Measurements from ENCODE around the gene ADGRG3. TPM values are rescaled to one million over a fixed set of nuclear protein-coding genes. Genes with fewer than 3 reads are reported as not detected.

Gene ADGRG3
- total RNA-seq, 1 experiment from 2014 or later = 0.46 TPM

DNA sequence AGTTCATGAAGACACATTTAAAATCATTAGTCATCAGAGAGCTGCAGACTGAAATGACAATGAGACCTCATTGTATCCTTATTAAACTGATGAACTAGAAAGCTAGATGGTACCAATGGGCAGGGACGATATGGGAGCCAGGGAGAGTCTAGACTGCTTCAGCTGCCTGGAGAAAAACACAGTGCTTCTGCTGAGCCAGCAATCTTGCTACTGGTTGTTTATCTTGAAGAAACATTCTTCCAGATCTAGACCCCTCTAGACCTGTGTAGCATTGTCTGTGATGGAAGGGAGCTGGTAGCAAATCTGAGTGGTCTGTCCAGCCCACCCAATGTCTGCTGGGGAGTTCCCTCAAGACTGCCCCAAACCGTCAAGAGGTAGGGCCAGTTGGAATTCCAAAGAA is 24.5 kb downstream of the ADGRG3 start:
- H3K23ac ChIP-seq (ENCODE audit: insufficient read length, low read depth, low read length) = no peak overlapping the region
- no peak for DNase-seq
- Mint-ChIP-seq H3K27ac (no peak overlapping the region), H3K4me3 (no peak overlapping the region), H3K9me3 (no peaks in the 10 kb centered on the region), H3K27me3 (ENCODE audit: low read depth) (peaks cover 3% of the 10 kb centered on the region), H3K4me1 (peaks cover 5 to 20% of the 10 kb centered on the region in 2 experiments), H3K36me3 (ENCODE audit: insufficient read depth in 1 of 3, low read depth in 3 of 3) (no peaks in the 10 kb centered on the region)
- no peak overlapping the region for H2AFZ ChIP-seq (ENCODE audit: low read length)
- H3K4me1 ChIP-seq (ENCODE audit: insufficient read depth, low read length) = no peaks in the 10 kb centered on the region
- H2BK12ac ChIP-seq (ENCODE audit: insufficient read length, low read depth, low read length) = no peak overlapping the region
- no peak overlapping the region for H3K14ac ChIP-seq (ENCODE audit: insufficient read depth, low read length)
- H4K8ac ChIP-seq (replicated peaks; ENCODE audit: insufficient read length, low read depth, low read length) = no peak overlapping the region
- no peak overlapping the region for H2BK15ac ChIP-seq (ENCODE audit: low read depth, low read length)
- H3K56ac ChIP-seq (ENCODE audit: insufficient read length, low read depth, low read length) = no peak overlapping the region
- no peak overlapping the region for H3K18ac ChIP-seq (ENCODE audit: insufficient read length, low read depth, low read length)
- no peaks in the 10 kb centered on the region for H3K79me2 ChIP-seq (ENCODE audit: insufficient read depth, low read length)
- WGBS (ENCODE audit: extremely low coverage, insufficient read length, low lambda C conversion rate) = no CpG with 5 or more reads among the region's 2 CpGs
- no peaks in the 10 kb centered on the region for H4K20me1 ChIP-seq (ENCODE audit: control insufficient read depth, insufficient read depth, insufficient read length)
- no peak overlapping the region for H3K9ac ChIP-seq (ENCODE audit: extremely low read depth, insufficient read length, low read length)
- no peak overlapping the region for H3K27ac ChIP-seq (ENCODE audit: insufficient read length, low read depth, low read length)
- no peak overlapping the region for H3K4me2 ChIP-seq (ENCODE audit: insufficient read depth, insufficient read length, low read length)
- H3K9me3 ChIP-seq (ENCODE audit: control insufficient read depth, low read depth, low read length) = no peaks in the 10 kb centered on the region
- H3K27me3 ChIP-seq (ENCODE audit: insufficient read depth, low read length) = no peaks in the 10 kb centered on the region
- no peaks in the 10 kb centered on the region for H3K23me2 ChIP-seq (ENCODE audit: insufficient read length, low read depth, low read length, poor library complexity, severe bottlenecking)
- no peak overlapping the region for H4K5ac ChIP-seq (ENCODE audit: insufficient read length, low read depth, low read length)
- TF ChIP-seq, protein P1, sequence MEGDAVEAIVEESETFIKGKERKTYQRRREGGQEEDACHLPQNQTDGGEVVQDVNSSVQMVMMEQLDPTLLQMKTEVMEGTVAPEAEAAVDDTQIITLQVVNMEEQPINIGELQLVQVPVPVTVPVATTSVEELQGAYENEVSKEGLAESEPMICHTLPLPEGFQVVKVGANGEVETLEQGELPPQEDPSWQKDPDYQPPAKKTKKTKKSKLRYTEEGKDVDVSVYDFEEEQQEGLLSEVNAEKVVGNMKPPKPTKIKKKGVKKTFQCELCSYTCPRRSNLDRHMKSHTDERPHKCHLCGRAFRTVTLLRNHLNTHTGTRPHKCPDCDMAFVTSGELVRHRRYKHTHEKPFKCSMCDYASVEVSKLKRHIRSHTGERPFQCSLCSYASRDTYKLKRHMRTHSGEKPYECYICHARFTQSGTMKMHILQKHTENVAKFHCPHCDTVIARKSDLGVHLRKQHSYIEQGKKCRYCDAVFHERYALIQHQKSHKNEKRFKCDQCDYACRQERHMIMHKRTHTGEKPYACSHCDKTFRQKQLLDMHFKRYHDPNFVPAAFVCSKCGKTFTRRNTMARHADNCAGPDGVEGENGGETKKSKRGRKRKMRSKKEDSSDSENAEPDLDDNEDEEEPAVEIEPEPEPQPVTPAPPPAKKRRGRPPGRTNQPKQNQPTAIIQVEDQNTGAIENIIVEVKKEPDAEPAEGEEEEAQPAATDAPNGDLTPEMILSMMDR (conservative IDR thresholded peaks at IDR 0.05) = no peak
- H3T11ph ChIP-seq (ENCODE audit: low read length) = no peak overlapping the region
- H2BK5ac ChIP-seq (ENCODE audit: insufficient read length, low read length) = no peak overlapping the region
- no peaks in the 10 kb centered on the region for H3K79me1 ChIP-seq (ENCODE audit: insufficient read depth, low read depth, low read length, poor library complexity, severe bottlenecking)
- H2BK20ac ChIP-seq (ENCODE audit: low read depth, low read length, poor library complexity, severe bottlenecking) = no peak overlapping the region
- H2BK120ac ChIP-seq (ENCODE audit: low read depth, low read length, poor library complexity, severe bottlenecking) = no peak overlapping the region
- H4K91ac ChIP-seq (ENCODE audit: insufficient read length, low read depth, low read length) = no peak overlapping the region
- no peak overlapping the region for H2AK5ac ChIP-seq (ENCODE audit: insufficient read length, low read length)
- no peak overlapping the region for H3K4ac ChIP-seq (ENCODE audit: low read depth, low read length)
